Activated T-cell treated with anti-CD3 and anti-CD28 coated beads, Interleukin-2, amount 50 U/mL, for 24 hours (primary cell): ENCODE measurements around the gene RBM19.
A peak's percentile ranks its signal among the peaks of the same experiment; 100 is the strongest.

Source experiments
- DNase-seq: peaks from one replicate; pipeline ENCODE4 v3.0.0-alpha.2; 2020
- H3K27ac Mint-ChIP-seq: 2 replicates; pipeline ENCODE4 v1.8.0; 2020; ENCODE audit warnings: mild to moderate bottlenecking, mixed read lengths
- H3K27me3 Mint-ChIP-seq: 2 replicates; pipeline ENCODE4 v1.8.0; 2020; ENCODE audit warnings: mixed read lengths
- H3K36me3 Mint-ChIP-seq: 2 replicates; pipeline ENCODE4 v1.8.0; 2020; ENCODE audit warnings: low read depth, mixed read lengths
- H3K4me1 Mint-ChIP-seq: 2 replicates; pipeline ENCODE4 v1.8.0; 2020; ENCODE audit warnings: low read depth, mixed read lengths
- H3K4me3 Mint-ChIP-seq: 2 replicates; pipeline ENCODE4 v1.8.0; 2020; ENCODE audit warnings: mild to moderate bottlenecking, moderate library complexity, mixed read lengths
- H3K9me3 Mint-ChIP-seq: 2 replicates; pipeline ENCODE4 v1.8.0; 2020; ENCODE audit warnings: mixed read lengths

The RBM19 gene

GRCh38 chr12:113899042-113899560 lies 67.0 kb downstream of the RBM19 start:
- no peak overlapping the region for H3K27ac Mint-ChIP-seq
- no peak overlapping the region for H3K4me3 Mint-ChIP-seq
- no peak for DNase-seq
- H3K4me1 Mint-ChIP-seq = peaks cover 3% of the 10 kb centered on the region
- no peaks in the 10 kb centered on the region for H3K27me3 Mint-ChIP-seq
- H3K9me3 Mint-ChIP-seq = no peaks in the 10 kb centered on the region
- peaks cover 94% of the 10 kb centered on the region for H3K36me3 Mint-ChIP-seq

GRCh38 chr12:113898466-113898865 lies 67.7 kb downstream of the RBM19 start:
- Mint-ChIP-seq H3K27me3 (no peaks in the 10 kb centered on the region), H3K36me3 (peaks cover 94% of the 10 kb centered on the region), H3K4me1 (peaks cover 3% of the 10 kb centered on the region), H3K4me3 (no peak overlapping the region), H3K9me3 (no peaks in the 10 kb centered on the region), H3K27ac (no peak overlapping the region)
- DNase-seq = no peak

- Mint-ChIP-seq H3K27me3 (no peaks in the 10 kb centered on the region), H3K36me3 (peaks cover 93% of the 10 kb centered on the region), H3K4me3 (no peak overlapping the region), H3K27ac (no peak overlapping the region), H3K4me1 (peaks cover 1% of the 10 kb centered on the region), H3K9me3 (no peaks in the 10 kb centered on the region)
- no peak for DNase-seq
These were observed 68.7 kb downstream of the RBM19 start for GRCh38 chr12:113897406-113897805.

GRCh38 chr12:113896841-113897240 lies 69.3 kb downstream of the RBM19 start:
- H3K4me3 Mint-ChIP-seq = no peak overlapping the region
- H3K36me3 Mint-ChIP-seq = peaks cover 93% of the 10 kb centered on the region
- no peak overlapping the region for H3K27ac Mint-ChIP-seq
- H3K4me1 Mint-ChIP-seq = peaks cover 4% of the 10 kb centered on the region
- DNase-seq = no peak
- no peaks in the 10 kb centered on the region for H3K9me3 Mint-ChIP-seq
- no peaks in the 10 kb centered on the region for H3K27me3 Mint-ChIP-seq

- DNase-seq = no peak
- H3K4me1 Mint-ChIP-seq = peaks cover 4% of the 10 kb centered on the region
- H3K27ac Mint-ChIP-seq = no peak overlapping the region
- H3K9me3 Mint-ChIP-seq = no peaks in the 10 kb centered on the region
- no peak overlapping the region for H3K4me3 Mint-ChIP-seq
- peaks cover 94% of the 10 kb centered on the region for H3K36me3 Mint-ChIP-seq
- H3K27me3 Mint-ChIP-seq = no peaks in the 10 kb centered on the region
These were observed 69.9 kb downstream of the RBM19 start for GRCh38 chr12:113896194-113896593.

- Mint-ChIP-seq H3K4me3 (no peak overlapping the region), H3K4me1 (peaks cover 4% of the 10 kb centered on the region), H3K9me3 (no peaks in the 10 kb centered on the region), H3K36me3 (peaks cover 91% of the 10 kb centered on the region), H3K27ac (no peak overlapping the region), H3K27me3 (no peaks in the 10 kb centered on the region)
- DNase-seq = no peak
These were observed 70.9 kb downstream of the RBM19 start for GRCh38 chr12:113895176-113895575.

- Mint-ChIP-seq H3K27ac (no peak overlapping the region), H3K9me3 (no peaks in the 10 kb centered on the region), H3K4me1 (peaks cover 4% of the 10 kb centered on the region), H3K27me3 (no peaks in the 10 kb centered on the region), H3K36me3 (peaks cover 90% of the 10 kb centered on the region), H3K4me3 (no peak overlapping the region)
- DNase-seq = no peak
These were observed 71.4 kb downstream of the RBM19 start for GRCh38 chr12:113894697-113895096.

GRCh38 chr12:113893221-113893620 lies 72.9 kb downstream of the RBM19 start:
- DNase-seq = no peak
- Mint-ChIP-seq H3K27ac (no peak overlapping the region), H3K27me3 (no peaks in the 10 kb centered on the region), H3K36me3 (peaks cover 92% of the 10 kb centered on the region), H3K4me1 (peaks cover 4% of the 10 kb centered on the region), H3K9me3 (no peaks in the 10 kb centered on the region), H3K4me3 (no peak overlapping the region)

GRCh38 chr12:113892556-113892955 lies 73.6 kb downstream of the RBM19 start:
- Mint-ChIP-seq H3K27ac (no peak overlapping the region), H3K27me3 (no peaks in the 10 kb centered on the region), H3K4me3 (no peak overlapping the region), H3K9me3 (no peaks in the 10 kb centered on the region), H3K4me1 (peaks cover 4% of the 10 kb centered on the region), H3K36me3 (peaks cover 92% of the 10 kb centered on the region)
- no peak for DNase-seq

- Mint-ChIP-seq H3K9me3 (no peaks in the 10 kb centered on the region), H3K27me3 (no peaks in the 10 kb centered on the region), H3K27ac (no peak overlapping the region), H3K4me1 (peaks cover 4% of the 10 kb centered on the region), H3K36me3 (peaks cover 90% of the 10 kb centered on the region), H3K4me3 (no peak overlapping the region)
- DNase-seq = no peak
These were observed 74.2 kb downstream of the RBM19 start for GRCh38 chr12:113891739-113892520.

- DNase-seq = no peak
- Mint-ChIP-seq H3K9me3 (no peaks in the 10 kb centered on the region), H3K4me1 (peaks cover 4% of the 10 kb centered on the region), H3K4me3 (no peak overlapping the region), H3K36me3 (peaks cover 90% of the 10 kb centered on the region), H3K27ac (no peak overlapping the region), H3K27me3 (no peaks in the 10 kb centered on the region)
These were observed 74.9 kb downstream of the RBM19 start for GRCh38 chr12:113891167-113891692.

- no peak for DNase-seq
- no peak overlapping the region for H3K4me3 Mint-ChIP-seq
- peaks cover 87% of the 10 kb centered on the region for H3K36me3 Mint-ChIP-seq
- H3K4me1 Mint-ChIP-seq = peaks cover 4% of the 10 kb centered on the region
- no peak overlapping the region for H3K27ac Mint-ChIP-seq
- no peaks in the 10 kb centered on the region for H3K9me3 Mint-ChIP-seq
- no peaks in the 10 kb centered on the region for H3K27me3 Mint-ChIP-seq
These were observed 76.1 kb downstream of the RBM19 start for GRCh38 chr12:113889891-113890581.

- peaks cover 87% of the 10 kb centered on the region for H3K36me3 Mint-ChIP-seq
- DNase-seq = no peak
- H3K27ac Mint-ChIP-seq = no peak overlapping the region
These were observed 77.0 kb downstream of the RBM19 start for GRCh38 chr12:113889076-113889475.

GRCh38 chr12:113888435-113888834 lies 77.7 kb downstream of the RBM19 start:
- no peak overlapping the region for H3K4me3 Mint-ChIP-seq
- no peak for DNase-seq
- peaks cover 87% of the 10 kb centered on the region for H3K36me3 Mint-ChIP-seq
- no peaks in the 10 kb centered on the region for H3K9me3 Mint-ChIP-seq
- no peaks in the 10 kb centered on the region for H3K27me3 Mint-ChIP-seq
- H3K27ac Mint-ChIP-seq = no peak overlapping the region
- H3K4me1 Mint-ChIP-seq = peaks cover 4% of the 10 kb centered on the region

More at GRCh38 chr12:113889076-113889475, 77.0 kb downstream of the RBM19 start:
- H3K27me3 Mint-ChIP-seq = no peaks in the 10 kb centered on the region
- H3K4me1 Mint-ChIP-seq = peaks cover 4% of the 10 kb centered on the region
- no peaks in the 10 kb centered on the region for H3K9me3 Mint-ChIP-seq
- no peak overlapping the region for H3K4me3 Mint-ChIP-seq

GRCh38 chr12:113887906-113888305 lies 78.2 kb downstream of the RBM19 start:
- Mint-ChIP-seq H3K27me3 (no peaks in the 10 kb centered on the region), H3K4me1 (peaks cover 4% of the 10 kb centered on the region), H3K36me3 (peaks cover 88% of the 10 kb centered on the region), H3K4me3 (no peak overlapping the region), H3K27ac (peak overlapping the region; percentile 22), H3K9me3 (no peaks in the 10 kb centered on the region)
- DNase-seq = no peak
